T-cell (primary cell): ENCODE data around the gene RHEB. TPM values are rescaled to one million over a fixed set of nuclear protein-coding genes. Genes with fewer than 3 reads are reported as not detected.

Experiments used
- ATAC-seq, 4 experiments: fragments of 200-7000 bp in 3 of 4; fragments of 150-1000 bp in 1 of 4; cut with Tn5 transposase; replicated peaks in 1 of 4; 1 replicate in 3 of 4; 2 replicates in 1 of 4; pipeline ENCODE4 v1.10.0; 2021; ENCODE audit warnings: moderate library complexity in 3 of 4, mild to moderate bottlenecking in 2 of 4, moderate number of reproducible peaks in 1 of 4
- CTCF ChIA-PET, 2 donors: fragments of 300-600 bp; sonication (Branson Sonifier 250); formaldehyde crosslinking; loops; one replicate each; lab custom pipeline; 2022; ENCODE audit warnings: antibody characterized with exemption in 2 of 2; lab: Charles Lee
- POLR2A ChIA-PET, 2 donors: fragments of 300-600 bp; sonication (Branson Sonifier 250); formaldehyde crosslinking; loops; one replicate each; lab custom pipeline; 2022; ENCODE audit warnings: antibody characterized with exemption in 2 of 2; lab: Charles Lee
- DNase-seq, 35 experiments: peaks; one replicate each; pipeline versions ENCODE4 v3.0.0 to v3.0.0-alpha.2; 2013 to 2023
- H3K27ac ChIP-seq: one replicate; pipeline ENCODE4 v1.5.1; 2013; ENCODE audit warnings: low read length
- H3K27me3 ChIP-seq, 2 experiments: replicated peaks in 1 of 2; 1 replicate in 1 of 2; 2 replicates in 1 of 2; pipeline versions ENCODE4 v1.6.1 to v1.7.0; 2013; ENCODE audit warnings: low read length in 1 of 2, mixed read lengths in 1 of 2; ENCODE audit not compliant: control insufficient read depth in 2 of 2, insufficient read depth in 2 of 2; ENCODE audit errors: extremely low read depth in 1 of 2
- H3K36me3 ChIP-seq, 2 donors: 1 replicate in 1 of 2; 2 replicates in 1 of 2; pipeline versions ENCODE4 v1.6.1 to v1.7.0; 2013; ENCODE audit warnings: low read length in 1 of 2; ENCODE audit not compliant: control insufficient read depth in 2 of 2, insufficient read depth in 1 of 2; ENCODE audit errors: extremely low read depth in 1 of 2
- H3K4me1 ChIP-seq, 2 experiments: 1 replicate in 1 of 2; 2 replicates in 1 of 2; pipeline versions ENCODE4 v1.6.1 to v1.7.0; 2013; ENCODE audit warnings: low read length in 2 of 2, mixed read lengths in 1 of 2; ENCODE audit not compliant: insufficient read depth in 2 of 2, control insufficient read depth in 1 of 2; ENCODE audit errors: extremely low read depth in 1 of 2
- H3K4me3 ChIP-seq, 2 donors: 1 replicate in 1 of 2; 2 replicates in 1 of 2; pipeline versions ENCODE4 v1.5.1 to v1.7.0; 2013; ENCODE audit warnings: mild to moderate bottlenecking in 2 of 2, low read length in 1 of 2, moderate library complexity in 1 of 2; ENCODE audit not compliant: control insufficient read depth in 1 of 2; ENCODE audit errors: extremely low read depth in 1 of 2
- H3K9me3 ChIP-seq: 2 replicates; pipeline ENCODE4 v1.7.0; 2013
- H3K27ac Mint-ChIP-seq, 2 donors: one replicate each; pipeline ENCODE4 v1.8.0; 2020 to 2021; ENCODE audit warnings: mild to moderate bottlenecking in 2 of 2, mixed read lengths in 2 of 2
- H3K27me3 Mint-ChIP-seq, 2 donors: one replicate each; pipeline ENCODE4 v1.8.0; 2021 to 2022; ENCODE audit warnings: mixed read lengths in 2 of 2
- H3K36me3 Mint-ChIP-seq: one replicate; pipeline ENCODE4 v1.8.0; 2021; ENCODE audit warnings: mixed read lengths
- H3K4me1 Mint-ChIP-seq, 3 donors: one replicate each; pipeline ENCODE4 v1.8.0; 2020 to 2022; ENCODE audit warnings: mixed read lengths in 3 of 3, mild to moderate bottlenecking in 1 of 3
- H3K4me3 Mint-ChIP-seq, 3 donors: one replicate each; pipeline ENCODE4 v1.8.0; 2020 to 2022; ENCODE audit warnings: mild to moderate bottlenecking in 3 of 3, mixed read lengths in 3 of 3, moderate library complexity in 3 of 3
- H3K9me3 Mint-ChIP-seq, 3 donors: one replicate each; pipeline ENCODE4 v1.8.0; 2020 to 2022; ENCODE audit warnings: mixed read lengths in 3 of 3
- WGBS: methylation state at CpG from one replicate; pipeline ENCODE4 v1.1.5; 2013; ENCODE audit warnings: missing lambda C conversion rate; ENCODE audit not compliant: insufficient coverage; 5-methylcytosine and 5-hydroxymethylcytosine counted together
- total RNA-seq, 35 experiments: library from RNA in 6 of 35; stranded (reverse) in 6 of 35; fragments of 120-200 nt in 1 of 35; gene quantifications; one replicate each; pipeline versions ENCODE4 v1.2.1 to v1.2.4 and lab custom pipeline; 2013 to 2026

RHEB gene
- total RNA-seq, 5 donors from 2014 or later (not counting 1 experiment from before 2014, with no cell fraction given): 35.8 to 46.0 (median 41.6) TPM

DNA sequence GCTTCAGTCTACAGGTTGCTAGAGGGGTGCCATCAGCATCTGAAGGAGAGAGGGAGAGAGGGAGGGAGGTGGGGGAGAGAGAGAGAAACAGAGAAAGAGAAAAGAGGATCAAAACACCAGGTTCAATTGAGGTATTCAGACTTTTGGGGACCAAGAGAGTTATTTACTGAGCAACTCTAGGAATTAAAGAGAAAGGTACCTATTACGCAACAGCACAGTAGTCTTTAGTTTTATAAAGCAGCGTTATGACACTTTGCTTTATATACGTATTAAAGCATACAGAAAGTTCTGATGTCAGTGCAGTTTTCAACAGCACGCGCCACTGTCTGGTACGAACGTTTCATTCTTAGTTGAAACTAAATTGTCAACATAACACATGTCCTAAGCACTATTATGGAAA lies 41.8 kb downstream of the RHEB start:
- Histone ChIP-seq H3K9me3 (no peaks in the 10 kb centered on the region), H3K4me3 (no peak overlapping the region), H3K27me3 (no peaks in the 10 kb centered on the region), H3K4me1 (peaks cover 0 to 5% of the 10 kb centered on the region in 2 experiments), H3K36me3 (peaks cover 5 to 32% of the 10 kb centered on the region in 2 donors), H3K27ac (no peak overlapping the region)
- DNase-seq (no peak), ATAC-seq (no peak)
- Mint-ChIP-seq H3K27ac (no peak overlapping the region), H3K9me3 (no peaks in the 10 kb centered on the region), H3K27me3 (no peaks in the 10 kb centered on the region), H3K4me1 (peaks cover 22 to 31% (median 30%) of the 10 kb centered on the region in 3 donors), H3K4me3 (no peak overlapping the region), H3K36me3 (peaks cover 36% of the 10 kb centered on the region)
- ChIA-PET CTCF (no interaction called here), POLR2A (interaction anchor here in 1 of 2 donors (0.5 kb wide), 1 partner anchor 37 kb away, joined by 6 read pairs; no protein-coding TSS in a partner anchor)
- 100% methylated on average over 1 of the region's 7 CpGs for WGBS

DNA sequence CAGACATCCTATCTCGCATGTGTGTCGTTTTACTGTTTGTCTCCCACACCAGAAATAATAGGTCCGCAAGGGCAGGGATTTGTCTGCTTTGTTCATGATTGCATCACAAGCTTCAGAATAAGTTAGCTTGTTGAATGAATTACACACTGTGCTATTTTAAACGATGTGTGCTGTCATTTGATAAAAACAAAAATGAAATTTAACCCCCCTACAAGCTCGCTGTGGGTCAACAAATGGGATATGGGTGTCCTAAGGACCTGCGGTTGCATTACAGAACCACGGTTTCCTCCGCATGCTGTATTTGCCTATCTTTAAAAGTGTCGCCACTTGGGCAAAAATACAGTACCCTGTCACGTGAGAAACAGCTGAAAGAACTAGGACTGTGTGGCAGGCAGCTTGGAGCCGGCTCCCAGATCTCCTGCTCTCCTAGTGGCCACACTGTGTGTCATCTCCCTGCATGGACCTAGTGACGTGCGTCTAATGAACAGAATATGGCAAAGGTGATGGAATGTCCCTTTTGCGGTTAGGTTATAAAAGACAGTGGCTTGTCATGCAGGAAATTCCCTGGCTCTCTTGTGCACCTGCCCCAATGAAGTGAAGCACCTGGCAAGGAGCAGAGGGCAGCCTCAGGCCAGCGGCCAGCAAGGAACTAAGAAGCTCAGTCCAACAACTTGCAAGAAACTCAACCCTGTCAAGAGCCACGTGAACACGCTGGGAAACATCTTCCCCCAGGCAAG lies 46.9 kb downstream of the RHEB start:
- peaks cover 0 to 25% of the 10 kb centered on the region in 2 experiments for H3K4me1 ChIP-seq
- no peaks in the 10 kb centered on the region for H3K27me3 Mint-ChIP-seq
- no peaks in the 10 kb centered on the region for H3K9me3 ChIP-seq
- peak overlapping the region in 1 of 2 donors; percentile 71 for H3K27ac Mint-ChIP-seq
- H3K27ac ChIP-seq: no peak overlapping the region
- DNase-seq (peak in 1 of 35 experiments; percentile 16), ATAC-seq (peak in 1 of 4 experiments; percentile 26)
- peaks cover 62% of the 10 kb centered on the region for H3K36me3 Mint-ChIP-seq
- POLR2A ChIA-PET: no interaction called here
- CTCF ChIA-PET: no interaction called here
- no peak overlapping the region for H3K4me3 ChIP-seq
- peaks cover 40 to 55% (median 52%) of the 10 kb centered on the region in 3 donors for H3K4me1 Mint-ChIP-seq
- 73% methylated on average over 13 of the region's 17 CpGs for WGBS
- H3K27me3 ChIP-seq: no peaks in the 10 kb centered on the region
- H3K4me3 Mint-ChIP-seq: peak overlapping the region in 1 of 3 donors; percentile 8
- H3K36me3 ChIP-seq: peaks cover 3 to 52% of the 10 kb centered on the region in 2 donors
- no peaks in the 10 kb centered on the region for H3K9me3 Mint-ChIP-seq

DNA sequence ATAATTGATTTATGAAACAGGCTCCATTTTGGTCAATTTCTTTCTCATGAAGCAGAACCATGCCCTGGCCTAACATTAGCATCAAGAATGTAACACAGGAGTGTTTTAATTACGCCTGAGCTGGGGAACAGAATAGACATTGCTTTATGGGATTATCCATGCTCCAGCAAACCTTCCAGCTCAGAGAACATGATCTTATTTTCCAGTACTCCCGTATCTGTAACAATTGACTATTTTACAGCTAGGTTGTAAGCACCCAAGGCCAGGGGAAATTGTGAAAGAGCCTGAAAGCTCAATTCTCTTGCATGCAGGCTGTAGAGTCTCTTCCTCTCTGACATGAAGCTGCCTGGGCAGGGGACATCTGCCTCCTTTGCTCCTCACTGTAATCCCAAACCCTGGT lies 49.0 kb downstream of the RHEB start:
- DNase-seq (no peak), ATAC-seq (no peak)
- Mint-ChIP-seq H3K4me3 (no peak overlapping the region), H3K27me3 (no peaks in the 10 kb centered on the region), H3K27ac (peak overlapping the region in 1 of 2 donors; percentile 16), H3K4me1 (peaks cover 40 to 49% (median 48%) of the 10 kb centered on the region in 3 donors), H3K9me3 (no peaks in the 10 kb centered on the region), H3K36me3 (peaks cover 64% of the 10 kb centered on the region)
- Histone ChIP-seq H3K27me3 (no peaks in the 10 kb centered on the region), H3K4me3 (no peak overlapping the region), H3K36me3 (peaks cover 7 to 50% of the 10 kb centered on the region in 2 donors), H3K9me3 (no peaks in the 10 kb centered on the region), H3K4me1 (peaks cover 0 to 25% of the 10 kb centered on the region in 2 experiments), H3K27ac (no peak overlapping the region)
- no CpG with 5 or more reads among the region's 2 CpGs for WGBS
- POLR2A ChIA-PET: interaction anchor here in 1 of 2 donors (0.6 to 0.7 kb wide), 2 partner anchors 9 to 258 kb away, joined by 3 to 4 read pairs; no protein-coding TSS in a partner anchor
- CTCF ChIA-PET: interaction anchor here in 1 of 2 donors (0.6 kb wide), 1 partner anchor 20 kb away, joined by 3 read pairs; no protein-coding TSS in a partner anchor

DNA sequence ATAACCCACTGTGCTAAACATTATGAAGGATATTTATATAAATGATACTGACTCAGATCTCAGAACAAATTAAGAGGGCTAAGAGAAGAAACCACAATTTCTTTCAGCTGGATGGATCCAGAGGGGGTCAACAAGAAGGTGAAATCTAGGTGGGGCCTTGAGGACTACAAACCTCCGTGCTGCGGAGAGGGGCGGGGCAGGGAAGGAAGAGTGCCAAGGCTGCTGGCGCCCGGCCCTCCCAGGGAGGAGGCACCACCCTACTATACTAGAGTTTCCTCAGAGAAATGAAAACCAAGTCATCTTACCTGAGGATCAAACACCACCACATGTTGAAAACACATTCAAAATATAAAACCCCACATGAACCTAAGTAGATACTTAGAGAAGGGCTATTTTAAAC lies 50.4 kb downstream of the RHEB start:
- H3K36me3 Mint-ChIP-seq: peaks cover 77% of the 10 kb centered on the region
- H3K27ac Mint-ChIP-seq: peak overlapping the region; percentile 63 to 81
- DNase-seq (no peak), ATAC-seq (no peak)
- no peak overlapping the region for H3K4me3 Mint-ChIP-seq
- no peaks in the 10 kb centered on the region for H3K27me3 Mint-ChIP-seq
- Histone ChIP-seq H3K27me3 (no peaks in the 10 kb centered on the region), H3K4me3 (no peak overlapping the region), H3K27ac (no peak overlapping the region), H3K9me3 (no peaks in the 10 kb centered on the region), H3K36me3 (peaks cover 13 to 58% of the 10 kb centered on the region in 2 donors), H3K4me1 (peaks cover 0 to 25% of the 10 kb centered on the region in 2 experiments)
- peaks cover 0 to under 1% (median 0%) of the 10 kb centered on the region in 3 donors for H3K9me3 Mint-ChIP-seq
- ChIA-PET CTCF (no interaction called here), POLR2A (no interaction called here)
- WGBS: no CpG with 5 or more reads among the region's 5 CpGs
- peaks cover 40 to 48% (median 47%) of the 10 kb centered on the region in 3 donors for H3K4me1 Mint-ChIP-seq

DNA sequence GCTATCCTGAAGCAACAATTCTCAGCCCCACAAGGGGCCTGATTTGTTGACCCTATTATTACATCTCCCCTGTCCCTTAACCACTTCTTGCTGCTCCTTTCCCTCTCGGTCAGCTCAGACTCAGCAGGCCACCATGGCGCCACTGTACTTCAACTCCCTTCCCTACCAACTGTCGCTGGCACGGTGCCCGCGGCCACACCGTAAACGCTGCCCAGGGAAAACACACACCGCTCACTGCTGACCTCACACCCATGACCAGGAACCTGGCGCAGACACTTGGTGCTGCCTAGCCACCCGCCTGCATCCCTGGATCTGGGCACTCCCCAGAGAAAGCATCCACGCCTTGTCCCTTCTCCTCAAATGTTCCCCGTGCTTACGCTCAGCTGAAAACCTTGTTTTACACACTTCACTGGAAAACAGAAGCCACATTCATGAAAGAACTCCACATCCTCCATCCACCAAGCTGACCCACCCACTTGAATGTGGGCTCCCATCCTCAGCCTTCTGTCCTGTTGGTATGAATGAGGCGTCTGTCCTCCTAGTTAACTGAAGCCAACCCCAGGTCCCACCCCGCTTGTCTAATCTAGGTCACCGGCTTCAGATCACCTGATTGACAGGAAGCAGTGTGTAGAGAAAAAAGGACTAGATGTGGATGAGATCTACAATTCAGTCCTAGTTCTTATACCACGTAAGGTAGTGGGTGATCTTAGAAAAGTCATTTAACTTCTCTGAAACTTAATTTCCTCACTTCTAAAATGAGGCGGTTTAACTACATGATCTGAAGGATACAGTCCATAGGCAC lies 51.3 kb downstream of the RHEB start:
- H3K36me3 Mint-ChIP-seq: peaks cover 84% of the 10 kb centered on the region
- DNase-seq: peak in 3 of 35 experiments; percentile 10 to 17 (median 15)

DNA sequence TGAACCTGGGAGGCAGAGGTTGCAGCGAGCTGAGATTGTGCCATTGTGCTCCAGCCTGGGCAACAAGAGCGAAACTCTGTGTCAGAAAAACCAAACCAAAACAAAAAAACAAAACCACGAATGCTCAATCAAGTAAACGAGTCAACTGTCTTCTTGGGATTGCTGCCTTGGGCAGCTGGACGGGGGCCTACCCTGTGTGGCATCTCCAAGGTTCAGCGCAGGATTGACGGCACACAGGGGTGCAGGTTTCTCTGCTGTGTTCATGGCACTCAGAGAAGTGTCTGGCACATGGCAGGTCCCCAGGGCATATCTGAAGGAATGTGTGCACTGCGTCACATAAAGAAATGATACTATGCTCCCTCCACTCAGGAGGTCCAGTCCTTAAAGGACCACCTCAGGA lies 54.5 kb downstream of the RHEB start:
- H3K9me3 ChIP-seq: no peaks in the 10 kb centered on the region
- Mint-ChIP-seq H3K9me3 (peaks cover 10 to 23% (median 17%) of the 10 kb centered on the region in 3 donors), H3K4me3 (no peak overlapping the region), H3K4me1 (peaks cover 17 to 21% (median 20%) of the 10 kb centered on the region in 3 donors), H3K27ac (no peak overlapping the region), H3K36me3 (peaks cover 70% of the 10 kb centered on the region), H3K27me3 (peaks cover 0 to 5% of the 10 kb centered on the region in 2 donors)
- peaks cover 0 to 9% of the 10 kb centered on the region in 2 experiments for H3K4me1 ChIP-seq
- H3K36me3 ChIP-seq: peaks cover 11 to 46% of the 10 kb centered on the region in 2 donors
- CTCF ChIA-PET: no interaction called here
- POLR2A ChIA-PET: interaction anchor here (0.6 kb wide), 2 partner anchors 12 to 58 kb away, joined by 3 to 8 read pairs; no protein-coding TSS in a partner anchor
- no peak for DNase-seq
- no peak for ATAC-seq
- WGBS: 94% methylated on average over 6 of the region's 8 CpGs
- peaks cover 0 to 7% of the 10 kb centered on the region in 2 experiments for H3K27me3 ChIP-seq
- H3K27ac ChIP-seq: no peak overlapping the region
- H3K4me3 ChIP-seq: no peak overlapping the region

More for the DNA sequence above, 51.3 kb downstream of the RHEB start:
- ATAC-seq: peak in 1 of 4 experiments; percentile 48
- ChIA-PET POLR2A (no interaction called here), CTCF (no interaction called here)
- Histone ChIP-seq H3K27me3 (no peaks in the 10 kb centered on the region), H3K4me3 (no peak overlapping the region), H3K36me3 (peaks cover 13 to 58% of the 10 kb centered on the region in 2 donors), H3K4me1 (peaks cover 0 to 25% of the 10 kb centered on the region in 2 experiments), H3K27ac (no peak overlapping the region), H3K9me3 (no peaks in the 10 kb centered on the region)
- whole genome bisulfite sequencing: 96% methylated on average over 14 of the region's 19 CpGs
- H3K27ac Mint-ChIP-seq: peak overlapping the region; percentile 65 to 70
- H3K4me1 Mint-ChIP-seq: peaks cover 35 to 43% (median 42%) of the 10 kb centered on the region in 3 donors
- no peaks in the 10 kb centered on the region for H3K27me3 Mint-ChIP-seq
- H3K9me3 Mint-ChIP-seq: peaks cover 5 to 9% (median 5%) of the 10 kb centered on the region in 3 donors
- H3K4me3 Mint-ChIP-seq: peak overlapping the region in 1 of 3 donors; percentile 5
